H9 (cell line): ENCODE results near the gene XRCC3. TPM values are rescaled to one million over a fixed set of nuclear protein-coding genes. Genes with fewer than 3 reads are reported as not detected.

Experiments used
- DNase-seq: peaks from one replicate; pipeline ENCODE4 v3.0.0-alpha.2; 2017
- H2AFZ ChIP-seq: one replicate; pipeline ENCODE4 v1.6.1; 2013; ENCODE audit warnings: mild to moderate bottlenecking, low read length, control low read depth, moderate library complexity
- H2AK5ac ChIP-seq: 2 replicates; pipeline ENCODE4 v1.6.1; 2013; ENCODE audit warnings: low read length, control low read depth, mixed read lengths; ENCODE audit not compliant: insufficient read length
- H2BK120ac ChIP-seq: one replicate; pipeline ENCODE4 v1.6.1; 2013; ENCODE audit warnings: low read depth, mild to moderate bottlenecking, low read length, control low read depth, inconsistent platforms; ENCODE audit not compliant: poor library complexity, severe bottlenecking
- H2BK12ac ChIP-seq: 2 replicates; pipeline ENCODE4 v1.6.1; 2013; ENCODE audit warnings: low read length, control low read depth, mixed read lengths, low read depth; ENCODE audit not compliant: insufficient read length
- H2BK15ac ChIP-seq: 2 replicates; pipeline ENCODE4 v1.6.1; 2013; ENCODE audit warnings: low read depth, low read length, control low read depth
- H2BK20ac ChIP-seq: one replicate; pipeline ENCODE4 v1.6.1; 2013; ENCODE audit warnings: low read depth, mild to moderate bottlenecking, low read length, control low read depth, inconsistent platforms; ENCODE audit not compliant: poor library complexity, severe bottlenecking
- H2BK5ac ChIP-seq: 2 replicates; pipeline ENCODE4 v1.6.1; 2013; ENCODE audit warnings: low read length, control low read depth, mixed read lengths; ENCODE audit not compliant: insufficient read length
- H3K14ac ChIP-seq: 2 replicates; pipeline ENCODE4 v1.6.1; 2013; ENCODE audit warnings: low read length, control low read depth; ENCODE audit not compliant: insufficient read depth
- H3K18ac ChIP-seq: 2 replicates; pipeline ENCODE4 v1.6.1; 2013; ENCODE audit warnings: low read depth, mild to moderate bottlenecking, mixed read lengths, low read length, control low read depth; ENCODE audit not compliant: insufficient read length
- H3K23ac ChIP-seq: 2 replicates; pipeline ENCODE4 v1.6.1; 2013; ENCODE audit warnings: low read length, control low read depth, mixed read lengths, low read depth; ENCODE audit not compliant: insufficient read length
- H3K23me2 ChIP-seq: 2 replicates; pipeline ENCODE4 v1.6.1; 2013; ENCODE audit warnings: low read depth, mild to moderate bottlenecking, mixed read lengths, low read length, control low read depth; ENCODE audit not compliant: insufficient read length, poor library complexity, severe bottlenecking
- H3K27ac ChIP-seq: 2 replicates; pipeline ENCODE4 v1.5.1; 2013; ENCODE audit warnings: low read length, control low read depth, mixed read lengths, low read depth; ENCODE audit not compliant: insufficient read length
- H3K27me3 ChIP-seq: 2 replicates; pipeline ENCODE4 v1.6.1; 2013; ENCODE audit warnings: low read length, control low read depth, inconsistent platforms; ENCODE audit not compliant: insufficient read depth
- H3K4ac ChIP-seq: 2 replicates; pipeline ENCODE4 v1.6.1; 2013; ENCODE audit warnings: low read depth, mild to moderate bottlenecking, control low read depth, inconsistent platforms, low read length, moderate library complexity
- H3K4me1 ChIP-seq: 2 replicates; pipeline ENCODE4 v1.6.1; 2013; ENCODE audit warnings: low read length, control low read depth, inconsistent platforms; ENCODE audit not compliant: insufficient read depth
- H3K4me2 ChIP-seq: 2 replicates; pipeline ENCODE4 v1.6.1; 2013; ENCODE audit warnings: low read length, control low read depth, mixed read lengths; ENCODE audit not compliant: insufficient read length, insufficient read depth
- H3K56ac ChIP-seq: 2 replicates; pipeline ENCODE4 v1.6.1; 2013; ENCODE audit warnings: low read depth, mild to moderate bottlenecking, mixed read lengths, low read length, control low read depth; ENCODE audit not compliant: insufficient read length
- H3K79me1 ChIP-seq: 2 replicates; pipeline ENCODE4 v1.6.1; 2013; ENCODE audit warnings: low read depth, mild to moderate bottlenecking, moderate library complexity, low read length, control low read depth, inconsistent platforms; ENCODE audit not compliant: insufficient read depth, poor library complexity, severe bottlenecking
- H3K79me2 ChIP-seq: 2 replicates; pipeline ENCODE4 v1.6.1; 2013; ENCODE audit warnings: low read length, control low read depth, inconsistent platforms; ENCODE audit not compliant: insufficient read depth
- H3K9ac ChIP-seq: 2 replicates; pipeline ENCODE4 v1.6.1; 2013; ENCODE audit warnings: low read length, control low read depth, mixed read lengths; ENCODE audit not compliant: insufficient read length; ENCODE audit errors: extremely low read depth
- H3K9me3 ChIP-seq: one replicate; pipeline ENCODE4 v1.6.1; 2013; ENCODE audit warnings: low read depth, low read length, inconsistent platforms; ENCODE audit not compliant: control insufficient read depth
- H3T11ph ChIP-seq: one replicate; pipeline ENCODE4 v1.6.1; 2013; ENCODE audit warnings: mild to moderate bottlenecking, low read length, control low read depth, inconsistent platforms
- H4K20me1 ChIP-seq: one replicate; pipeline ENCODE4 v1.6.1; 2013; ENCODE audit not compliant: control insufficient read depth, insufficient read length, insufficient read depth
- H4K5ac ChIP-seq: 2 replicates; pipeline ENCODE4 v1.6.1; 2013; ENCODE audit warnings: low read depth, mild to moderate bottlenecking, mixed read lengths, low read length, control low read depth; ENCODE audit not compliant: insufficient read length
- H4K8ac ChIP-seq: replicated peaks from 2 replicates; pipeline ENCODE4 v1.6.1; 2013; ENCODE audit warnings: low read length, control low read depth, mixed read lengths, low read depth; ENCODE audit not compliant: insufficient read length
- H4K91ac ChIP-seq: 2 replicates; pipeline ENCODE4 v1.6.1; 2013; ENCODE audit warnings: low read depth, mild to moderate bottlenecking, moderate library complexity, mixed read lengths, low read length, control low read depth; ENCODE audit not compliant: insufficient read length
- H3K27ac Mint-ChIP-seq, 3 experiments: 2 replicates in 2 of 3; 3 replicates in 1 of 3; pipeline ENCODE4 v1.8.0; 2020 to 2021; ENCODE audit warnings: mixed read lengths in 3 of 3, mild to moderate bottlenecking in 1 of 3, moderate library complexity in 1 of 3
- H3K27me3 Mint-ChIP-seq: 2 replicates; pipeline ENCODE4 v1.8.0; 2021; ENCODE audit warnings: low read depth, mild to moderate bottlenecking, moderate library complexity, mixed read lengths
- H3K36me3 Mint-ChIP-seq, 3 experiments: 2 replicates in 2 of 3; 3 replicates in 1 of 3; pipeline ENCODE4 v1.8.0; 2020 to 2021; ENCODE audit warnings: low read depth in 3 of 3, mixed read lengths in 3 of 3; ENCODE audit not compliant: insufficient read depth in 1 of 3
- H3K4me1 Mint-ChIP-seq, 2 experiments: 2 replicates each; pipeline ENCODE4 v1.8.0; 2020; ENCODE audit warnings: mixed read lengths in 2 of 2
- H3K4me3 Mint-ChIP-seq, 2 experiments: 2 replicates in 1 of 2; 3 replicates in 1 of 2; pipeline ENCODE4 v1.8.0; 2020 to 2021; ENCODE audit warnings: mild to moderate bottlenecking in 2 of 2, mixed read lengths in 2 of 2, moderate library complexity in 1 of 2
- H3K9me3 Mint-ChIP-seq, 2 experiments: 2 replicates in 1 of 2; 3 replicates in 1 of 2; pipeline ENCODE4 v1.8.0; 2020; ENCODE audit warnings: mild to moderate bottlenecking in 2 of 2, mixed read lengths in 2 of 2, moderate library complexity in 1 of 2
- CTCF ChIP-seq: fragments of 200-600 bp; sonication (generic); conservative IDR thresholded peaks from 3 replicates; pipeline ENCODE4 v1.8.0; 2021; ENCODE audit warnings: antibody characterized with exemption, mild to moderate bottlenecking
- WGBS: extraction: QIAGEN DNeasy Blood & Tissue Kit; methylation state at CpG from one replicate; pipeline ENCODE4 v1.1.7; 2013; ENCODE audit warnings: missing lambda C conversion rate, low lambda C conversion rate, mixed read lengths; ENCODE audit not compliant: insufficient read length; ENCODE audit errors: extremely low coverage; 5-methylcytosine and 5-hydroxymethylcytosine counted together
- total RNA-seq: library from RNA; stranded (reverse); gene quantifications from 2 replicates; pipeline ENCODE4 v1.2.1, GENCODE V29; 2021

The XRCC3 gene
- total RNA-seq, 1 experiment from 2014 or later = 45.3 TPM

- Histone ChIP-seq H3K79me2 (0 out of 2 replicates have a peak, but pooled peaks cover 2% of the 10 kb centered on the region), H2AK5ac (no peak overlapping the region), H3K23ac (no peak overlapping the region), H3T11ph (no peak overlapping the region), H3K4me1 (no peaks in the 10 kb centered on the region), H3K79me1 (no peaks in the 10 kb centered on the region), H4K20me1 (peaks cover 3% of the 10 kb centered on the region), H3K9me3 (no peaks in the 10 kb centered on the region), H4K5ac (no peak overlapping the region), H2BK120ac (no peak overlapping the region), H3K23me2 (no peaks in the 10 kb centered on the region), H2BK20ac (no peak overlapping the region), H3K9ac (no peak overlapping the region), H3K27me3 (no peaks in the 10 kb centered on the region), H2BK15ac (no peak overlapping the region), H3K4ac (no peak overlapping the region), H2BK5ac (no peak overlapping the region), H3K27ac (no peak overlapping the region), H2AFZ (no peak overlapping the region), H3K18ac (no peak overlapping the region), H4K8ac (no peak overlapping the region), H3K4me2 (no peak overlapping the region), H2BK12ac (no peak overlapping the region), H3K14ac (no peak overlapping the region), H3K56ac (no peak overlapping the region), H4K91ac (no peak overlapping the region)
- Mint-ChIP-seq H3K4me3 (no peak overlapping the region), H3K27ac (peak overlapping the region in 1 of 3 experiments; percentile 6; a peak in 1 of 7 replicates), H3K36me3 (peaks cover 2 to 62% (median 43%) of the 10 kb centered on the region in 3 experiments; a peak in 6 of 7 replicates), H3K9me3 (no peaks in the 10 kb centered on the region), H3K27me3 (no peaks in the 10 kb centered on the region), H3K4me1 (peaks cover under 1% of the 10 kb centered on the region in 2 experiments)
- DNase-seq = no peak
- no CpG with 5 or more reads among the region's 8 CpGs for WGBS
- TF ChIP-seq CTCF = no peak
Measured at GRCh38 chr14:103690332-103690731, 24.9 kb downstream of the XRCC3 start.
